Hematopoietic multipotent progenitor cell treated with erythropoietin and hydrocortisone succinate and interleukin-3 and kit ligand, for 6 days (in vitro differentiated cells): Measurements from ENCODE around the gene PDXK.
"Not testable (repeated sequence)": the region's sequence is repeated elsewhere in the genome, so short reads cannot be mapped to it uniquely, and the experiment has no call there.

Experiments
- DNase-seq: peaks from one replicate; pipeline ENCODE4 v3.0.0-alpha.2; 2015

The PDXK gene

DNA sequence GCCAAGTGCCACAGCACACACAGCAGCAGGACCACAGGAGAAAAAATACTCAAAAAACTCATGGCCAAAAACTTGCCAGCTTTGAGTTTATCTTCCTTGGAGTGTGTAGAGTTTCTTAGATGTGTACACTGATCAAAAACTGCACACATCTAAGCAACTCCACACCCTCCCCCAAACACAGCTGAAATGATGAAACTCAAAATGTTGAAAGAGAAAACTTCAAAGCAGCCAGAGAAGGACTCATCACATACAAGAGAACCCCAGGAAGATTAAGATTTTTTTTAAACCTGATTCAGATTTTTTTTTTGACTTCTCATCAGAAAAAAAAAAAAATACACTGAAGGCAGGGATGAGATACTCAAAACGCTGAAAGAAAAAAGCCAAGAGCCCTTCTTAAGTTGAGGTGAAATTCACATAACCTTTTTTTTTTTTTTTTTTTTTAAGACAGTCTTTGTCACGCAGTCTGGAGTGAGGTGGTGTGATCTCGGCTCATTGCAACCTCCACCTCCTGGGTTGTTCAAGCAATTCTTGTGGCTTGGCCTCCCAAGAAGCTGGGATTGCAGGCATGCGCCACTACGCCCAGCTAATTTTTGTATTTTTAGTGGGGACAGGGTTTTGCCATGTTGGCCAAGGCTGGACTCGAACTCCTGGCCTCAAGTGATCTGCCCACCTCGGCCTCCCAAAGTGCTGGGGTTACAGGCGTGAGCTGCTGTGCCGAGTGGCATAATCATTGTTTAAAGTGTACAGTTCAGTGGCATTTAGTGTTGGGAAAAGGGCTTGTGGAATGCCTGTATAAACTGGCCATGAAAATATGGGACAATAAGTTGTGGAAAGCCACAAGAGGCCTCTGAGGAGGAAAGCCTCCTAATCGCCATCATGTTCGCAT lies 20.9 kb upstream of the PDXK start:
- no peak for DNase-seq

GRCh38 chr21:43699492-43699777 lies 19.5 kb upstream of the PDXK start:
- DNase-seq, result not testable (repeated sequence)

- DNase-seq, result no peak
Measured at GRCh38 chr21:43699933-43700599, 18.9 kb upstream of the PDXK start.

DNA sequence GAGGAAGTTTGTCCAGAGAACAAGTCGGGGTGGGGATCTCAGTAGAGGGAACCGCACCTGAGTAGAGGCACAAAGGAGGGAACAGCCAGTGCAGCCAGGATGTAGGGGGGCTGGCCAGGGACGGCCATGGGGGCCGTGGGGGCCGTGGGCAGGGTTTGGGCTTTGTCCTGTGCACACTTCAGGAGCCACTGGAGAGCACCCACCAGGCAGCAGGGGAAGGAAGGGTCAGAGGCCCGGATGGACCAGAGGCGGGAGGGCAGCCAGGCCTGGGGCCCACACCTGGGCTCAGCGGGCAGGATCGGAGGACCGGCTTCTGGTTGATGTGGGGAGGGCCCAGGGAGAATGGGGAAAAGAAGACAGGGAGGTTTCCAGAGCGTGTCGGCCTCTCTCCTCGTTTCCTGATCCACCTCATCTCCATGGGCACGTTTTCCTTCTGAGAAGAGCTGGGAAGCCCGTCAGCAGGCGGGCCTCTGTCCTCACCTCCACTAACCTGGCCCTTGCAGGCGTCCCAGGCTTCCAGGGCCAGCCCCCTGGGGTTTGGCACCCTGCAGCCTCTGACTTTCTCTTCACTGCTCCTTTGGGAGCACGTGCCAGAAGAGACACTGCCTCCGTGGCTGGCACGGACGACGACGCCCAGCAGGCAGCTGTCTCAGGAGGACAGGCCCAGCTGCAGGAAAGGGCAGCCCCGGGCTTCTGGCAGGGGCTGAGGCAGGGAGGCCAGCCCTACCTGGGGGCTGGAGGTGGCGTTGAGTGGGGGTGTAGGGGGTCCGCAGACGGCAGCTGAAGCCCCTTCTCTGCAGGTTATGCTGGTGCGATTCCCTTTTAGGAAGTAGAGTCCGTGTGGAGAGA lies 16.8 kb upstream of the PDXK start:
- DNase-seq, result no peak

DNA sequence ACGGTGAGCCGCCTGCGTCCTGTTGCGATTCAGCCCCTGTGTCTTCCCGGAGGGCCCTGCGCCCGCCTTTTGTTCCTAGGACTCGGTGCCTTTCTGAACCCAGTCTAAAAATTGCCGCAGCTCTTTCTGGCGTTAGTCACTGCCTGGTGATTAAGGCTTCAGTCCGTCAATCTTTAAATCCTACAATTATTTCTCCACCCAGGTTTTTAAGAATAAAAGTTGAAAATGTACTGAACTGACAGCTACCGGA lies 16.2 kb upstream of the PDXK start:
- no peak for DNase-seq

- DNase-seq, result peak; percentile 54
Measured at GRCh38 chr21:43703035-43703880, 15.7 kb upstream of the PDXK start.

DNA sequence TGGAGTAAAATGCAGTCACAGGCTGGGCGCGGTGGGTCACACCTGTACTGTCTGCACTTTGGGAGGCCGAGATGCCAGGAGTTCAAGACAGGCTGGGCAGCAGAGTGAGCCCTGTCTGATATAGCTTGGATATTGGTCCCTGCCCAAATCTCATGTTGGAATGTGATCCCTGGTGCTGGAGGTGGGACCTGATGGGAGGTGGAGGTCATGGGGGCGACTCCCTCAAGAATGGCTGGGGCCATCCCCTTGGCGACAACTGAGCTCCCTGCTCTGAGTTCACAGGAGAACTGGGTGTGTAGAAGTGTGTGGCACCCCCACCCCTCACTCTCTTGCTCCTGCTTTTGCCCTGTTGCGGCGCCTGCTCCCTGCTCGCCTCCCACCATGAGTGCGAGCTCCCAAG lies 11.5 kb upstream of the PDXK start:
- no peak for DNase-seq

DNA sequence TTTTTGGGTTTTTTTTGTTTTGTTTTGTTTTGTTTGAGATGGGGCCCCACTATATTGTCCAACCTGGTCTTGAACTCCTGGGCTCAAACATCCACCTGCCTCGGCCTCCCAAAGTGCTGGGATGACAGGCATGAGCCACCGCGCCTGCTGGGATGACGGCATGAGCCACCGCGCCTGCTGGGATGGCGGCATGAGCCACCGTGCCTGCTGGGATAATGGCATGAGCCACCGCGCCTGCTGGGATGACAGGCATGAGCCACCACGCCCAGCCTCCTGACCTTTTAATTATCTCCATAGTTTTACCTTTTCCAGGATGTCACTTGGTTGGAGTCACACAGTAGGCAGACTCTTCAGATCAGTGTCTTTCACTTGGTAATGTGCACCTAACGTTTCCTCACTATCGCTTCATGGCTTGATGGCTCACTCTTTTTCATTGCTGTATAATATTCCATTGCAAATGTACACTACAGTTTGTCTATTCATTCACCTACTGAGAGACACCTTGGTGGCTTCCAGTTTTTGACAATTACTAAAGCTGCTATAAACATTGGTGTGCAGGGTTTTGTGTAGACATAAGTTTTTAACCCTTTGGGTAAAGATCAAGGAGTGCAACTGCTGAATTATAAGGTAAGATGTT lies 10.1 kb upstream of the PDXK start:
- no peak for DNase-seq

- no peak for DNase-seq
Measured at GRCh38 chr21:43712268-43712942, 6.5 kb upstream of the PDXK start.

- not testable (repeated sequence) for DNase-seq
Measured at GRCh38 chr21:43713123-43713522, 5.8 kb upstream of the PDXK start.

DNA sequence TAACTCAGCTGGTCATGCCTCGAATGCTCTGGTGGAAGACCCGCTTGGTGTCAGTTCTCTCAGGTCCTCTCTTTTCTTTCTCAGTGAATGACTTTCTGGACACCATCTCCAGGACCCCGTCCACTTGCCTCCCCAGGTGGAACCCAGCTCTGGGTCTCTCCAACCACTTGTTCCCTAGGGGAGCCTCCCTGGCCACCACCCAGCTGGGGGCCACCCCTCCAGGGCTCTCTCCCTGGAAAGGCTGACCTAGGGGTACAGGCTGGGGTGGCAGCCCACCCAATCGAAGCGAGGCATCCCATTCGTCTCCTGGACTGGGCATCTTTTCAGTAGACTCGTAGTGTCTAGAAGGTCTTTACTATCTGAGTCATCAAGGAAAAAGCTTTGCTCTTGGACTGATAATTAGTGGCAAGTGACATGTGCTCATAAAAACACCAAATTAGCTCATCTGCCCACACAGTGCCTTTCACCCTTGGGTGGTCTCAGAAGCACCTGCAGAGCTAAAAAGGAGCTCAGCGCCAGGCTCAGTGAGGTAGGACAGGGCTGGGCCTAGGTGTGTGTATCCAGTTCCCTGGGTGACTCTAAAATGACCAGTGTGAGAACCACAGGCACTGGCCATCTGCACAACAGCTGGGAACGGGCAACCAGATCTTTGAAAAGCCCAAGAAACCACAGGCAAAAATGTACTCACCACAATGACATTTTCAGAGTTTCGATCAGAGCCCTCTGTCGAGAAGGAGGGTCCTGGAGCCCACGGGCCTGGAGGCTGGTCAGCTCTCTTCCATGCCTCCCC lies 2.4 kb upstream of the PDXK start:
- DNase-seq, result no peak

DNA sequence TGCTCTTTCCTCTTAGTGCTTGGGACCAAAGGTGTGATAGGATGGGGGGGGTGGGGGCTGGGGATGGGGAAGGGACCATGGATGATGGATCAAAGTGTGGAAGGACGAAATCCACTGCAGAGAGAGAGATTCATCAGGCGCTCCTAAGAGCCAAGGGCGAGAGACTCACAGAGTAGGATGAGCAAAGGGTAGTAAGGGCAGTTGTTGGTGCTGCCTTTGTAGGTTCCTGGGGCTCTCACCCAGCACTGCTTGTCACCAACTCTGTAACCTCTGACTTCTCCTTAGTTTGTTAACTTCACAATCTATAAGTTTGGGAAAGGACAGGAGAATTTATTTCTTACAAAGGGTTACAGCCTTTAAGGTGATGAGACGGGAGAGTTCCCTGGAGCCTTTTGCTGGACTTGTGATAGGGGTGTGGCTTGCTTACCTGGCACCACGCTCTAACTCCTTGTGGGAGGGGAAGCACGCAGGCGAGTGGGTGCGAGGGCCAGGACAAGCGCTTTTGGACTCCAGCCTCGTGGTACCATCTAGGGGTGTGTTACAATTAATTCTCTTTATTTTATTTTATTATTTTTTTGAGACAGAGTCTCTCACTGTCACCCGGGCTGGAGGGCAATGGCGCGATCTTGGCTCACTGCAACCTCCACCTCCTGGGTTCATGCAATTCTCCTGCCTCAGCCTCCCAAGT lies 1.6 kb upstream of the PDXK start:
- no peak for DNase-seq

DNA sequence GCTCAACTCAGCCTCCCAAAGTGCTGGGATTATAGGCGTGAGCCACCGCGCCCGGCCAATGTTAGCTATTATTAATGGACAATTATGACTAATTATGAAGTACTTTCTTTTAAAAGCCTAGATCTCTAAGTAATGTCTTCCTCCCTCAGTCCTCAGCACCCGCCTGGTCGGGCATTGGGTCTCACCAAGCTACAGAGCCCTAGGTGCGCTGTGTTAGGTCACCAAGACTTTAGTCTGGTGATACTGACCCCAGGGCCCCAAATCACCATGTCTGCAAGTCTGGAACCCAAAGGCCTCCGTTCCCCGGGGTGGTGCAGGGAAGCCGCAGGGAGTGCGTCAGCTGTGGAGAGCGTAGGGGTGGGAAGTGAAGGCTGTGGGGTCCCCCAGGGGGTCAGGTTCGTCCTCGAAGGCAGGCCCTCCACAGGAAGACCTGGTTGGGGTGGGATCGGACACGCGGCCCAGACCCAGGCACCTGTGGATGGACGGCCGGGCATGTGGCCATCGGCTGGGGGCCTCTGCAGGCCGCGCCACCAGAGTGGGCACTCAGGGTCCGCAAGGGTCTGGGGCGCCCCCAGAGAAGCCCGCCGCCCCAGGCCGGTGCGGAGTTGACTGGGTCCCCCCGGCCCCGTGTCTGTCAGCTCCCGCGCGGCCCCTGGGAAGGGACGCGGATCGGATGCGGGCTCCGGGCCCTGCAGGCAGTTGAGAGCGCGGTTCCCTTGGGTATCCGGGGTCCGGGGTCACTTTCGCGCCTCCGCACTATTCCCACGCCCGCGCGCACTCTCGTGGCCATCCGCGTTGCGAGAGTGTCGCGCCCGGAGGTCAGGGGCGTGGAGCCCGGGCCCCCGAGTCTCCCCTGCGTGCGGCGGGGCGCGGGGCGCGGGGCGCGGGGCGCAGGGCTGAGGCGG lies 710 bp upstream of the PDXK start:
- DNase-seq, result peak; percentile 39

DNA sequence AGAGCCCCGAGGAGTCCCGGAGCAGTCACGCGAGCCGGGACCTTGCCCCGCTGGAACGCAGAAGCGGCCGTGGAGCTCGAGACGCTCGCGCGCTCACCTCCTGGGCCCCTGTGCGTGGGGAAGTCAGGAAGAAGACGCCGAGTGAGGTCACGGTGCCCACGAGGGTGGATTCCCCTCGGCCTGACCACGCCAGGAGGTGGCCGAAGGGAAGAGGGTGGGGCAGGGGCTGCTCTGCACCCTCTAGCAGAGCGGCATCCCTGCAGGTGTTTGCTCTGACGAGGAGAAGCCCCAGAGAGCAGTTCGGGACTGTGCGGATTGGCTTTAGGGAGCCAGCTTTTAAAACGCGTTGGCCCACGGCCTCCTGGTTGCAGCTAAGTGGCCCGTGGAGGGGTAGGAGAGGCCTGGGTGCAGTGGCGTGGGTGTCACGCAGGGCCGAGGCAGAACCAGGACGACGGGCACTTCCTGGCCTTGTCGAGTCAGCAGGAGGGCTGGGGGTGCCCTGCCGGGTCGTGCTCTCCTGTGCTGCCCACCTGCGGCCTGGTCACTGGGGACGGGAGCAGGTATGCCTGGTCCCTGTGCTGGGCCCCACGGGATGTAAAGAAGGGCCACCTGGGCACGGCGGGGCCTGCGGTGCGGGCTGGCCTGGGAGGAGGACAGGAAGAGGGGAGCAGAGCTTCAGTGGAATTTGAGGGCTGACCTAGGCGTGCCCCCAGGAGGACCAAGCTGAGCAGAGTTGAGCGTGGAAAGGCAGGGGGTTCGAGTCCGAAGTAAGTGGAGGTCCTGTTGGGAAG lies 1.0 kb downstream of the PDXK start:
- DNase-seq, result peak; percentile 38

DNA sequence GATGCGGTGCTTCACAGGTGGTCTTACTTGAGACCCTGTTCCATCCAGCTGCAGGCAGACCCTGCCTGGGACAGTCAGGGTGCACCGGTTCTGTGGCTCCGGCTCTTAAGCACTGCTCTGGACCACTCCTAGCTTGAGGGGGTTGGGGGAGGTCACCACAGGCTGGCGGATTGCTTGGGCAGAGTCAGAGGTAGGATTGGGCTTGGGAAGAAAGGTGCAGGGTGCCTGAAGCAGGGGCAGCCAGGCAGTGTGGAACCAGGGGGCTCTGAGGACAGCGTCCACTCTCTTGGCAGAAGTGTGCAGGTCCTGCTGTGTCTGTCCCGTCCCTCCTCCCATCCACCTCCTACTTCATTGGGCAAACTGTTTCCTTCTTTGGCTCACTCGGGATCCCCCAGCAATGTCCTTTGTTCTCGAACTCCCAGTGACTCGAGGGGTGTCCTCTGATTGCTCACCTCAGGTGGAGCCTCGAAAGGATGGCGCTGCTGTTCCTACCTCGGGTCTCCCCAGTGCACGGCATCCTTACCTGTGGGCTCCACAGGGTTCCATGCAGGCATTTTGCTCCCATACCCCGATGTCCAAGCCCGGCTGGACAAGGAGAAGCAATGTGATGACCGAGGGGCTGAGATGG lies 1.7 kb downstream of the PDXK start:
- no peak for DNase-seq

- no peak for DNase-seq
Measured at GRCh38 chr21:43721206-43721605, 2.3 kb downstream of the PDXK start.

DNA sequence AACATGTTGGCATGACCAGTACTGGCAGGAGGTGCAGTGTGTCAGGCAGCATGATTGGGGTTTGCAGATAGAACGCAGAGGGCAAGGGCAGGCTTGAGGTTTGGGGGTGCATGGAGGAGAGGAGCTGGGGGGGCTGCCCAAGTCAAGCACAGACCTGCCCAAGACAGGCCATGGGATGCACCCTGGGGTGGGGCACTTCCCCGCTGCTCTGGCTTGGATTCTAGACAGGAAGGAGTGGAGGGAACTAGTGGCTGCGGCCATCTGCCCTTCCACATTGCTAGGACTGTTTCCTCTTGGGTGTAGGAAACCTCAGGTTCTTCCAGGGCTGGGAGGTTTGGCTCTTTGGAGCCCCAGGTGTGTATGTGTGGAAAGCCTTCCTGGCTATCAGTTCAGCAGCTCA lies 3.0 kb downstream of the PDXK start:
- no peak for DNase-seq

GRCh38 chr21:43723648-43724047 lies 4.7 kb downstream of the PDXK start:
- DNase-seq, result no peak
